B cell (primary cell): ENCODE results near the gene REM2. TPM values are rescaled to one million over a fixed set of nuclear protein-coding genes. Genes with fewer than 3 reads are reported as not detected.

ENCODE experiments used
- ATAC-seq: fragments of 200-7000 bp; cut with Tn5 transposase; one replicate; pipeline ENCODE4 v1.10.0; 2021; ENCODE audit warnings: low read depth, mild to moderate bottlenecking, moderate number of reproducible peaks, moderate library complexity
- CTCF ChIA-PET: fragments of 350-600 bp; sonication (Branson Sonifier 250); formaldehyde crosslinking; loops from one replicate; lab custom pipeline; 2021; ENCODE audit warnings: antibody characterized with exemption, inconsistent platforms; lab: Charles Lee
- POLR2A ChIA-PET: fragments of 350-600 bp; sonication (Branson Sonifier 250); formaldehyde crosslinking; loops from one replicate; lab custom pipeline; 2021; ENCODE audit warnings: antibody characterized with exemption; lab: Charles Lee
- DNase-seq: peaks from one replicate; pipeline ENCODE4 v3.0.0; 2013
- H2AFZ ChIP-seq: 2 replicates; pipeline ENCODE4 v1.6.1; 2012; ENCODE audit warnings: mild to moderate bottlenecking, low read depth, low read length; ENCODE audit not compliant: insufficient read depth, poor library complexity, severe bottlenecking
- H3K27ac ChIP-seq, 2 donors: 1 replicate in 1 of 2; 2 replicates in 1 of 2; pipeline ENCODE4 v1.5.1; 2012 to 2013; ENCODE audit warnings: low read length in 2 of 2, mild to moderate bottlenecking in 2 of 2, moderate library complexity in 1 of 2
- H3K27me3 ChIP-seq, 4 experiments: fragments of 200-600 bp in 1 of 4; sonication (generic) in 1 of 4; replicated peaks in 1 of 4; 1 replicate in 2 of 4; 2 replicates in 2 of 4; pipeline versions ENCODE4 v1.6.1 to v1.7.0; 2013 to 2016; ENCODE audit warnings: low read length in 3 of 4, mild to moderate bottlenecking in 2 of 4, mixed read lengths in 1 of 4, moderate library complexity in 1 of 4; ENCODE audit not compliant: insufficient read depth in 4 of 4, control insufficient read depth in 3 of 4; ENCODE audit errors: control extremely low read depth in 1 of 4
- H3K36me3 ChIP-seq, 2 experiments: replicated peaks in 1 of 2; 1 replicate in 1 of 2; 2 replicates in 1 of 2; pipeline versions ENCODE4 v1.6.1 to v1.7.1; 2013; ENCODE audit warnings: low read length in 1 of 2; ENCODE audit not compliant: insufficient read depth in 2 of 2, control insufficient read depth in 1 of 2; ENCODE audit errors: control extremely low read depth in 1 of 2, extremely low read depth in 1 of 2
- H3K4me1 ChIP-seq, 2 donors: fragments of 200-600 bp in 1 of 2; sonication (generic) in 1 of 2; 1 replicate in 1 of 2; 2 replicates in 1 of 2; pipeline versions ENCODE4 v1.5.1 to v1.6.1; 2013 to 2017; ENCODE audit warnings: low read length in 2 of 2; ENCODE audit not compliant: control insufficient read depth in 2 of 2, insufficient read depth in 2 of 2
- H3K4me2 ChIP-seq: replicated peaks from 2 replicates; pipeline ENCODE3; 2012; ENCODE audit warnings: mild to moderate bottlenecking, low read depth, low read length; ENCODE audit not compliant: poor library complexity, severe bottlenecking
- H3K4me3 ChIP-seq, 5 experiments: fragments of 200-600 bp in 1 of 5; sonication (generic) in 1 of 5; 1 replicate in 3 of 5; 2 replicates in 2 of 5; pipeline versions ENCODE4 v1.5.1 to v1.7.0; 2011 to 2016; ENCODE audit warnings: low read length in 4 of 5, mild to moderate bottlenecking in 4 of 5, low read depth in 2 of 5, control low read depth in 1 of 5, moderate library complexity in 1 of 5; ENCODE audit not compliant: insufficient read depth in 1 of 5; ENCODE audit errors: control extremely low read depth in 1 of 5, extremely low read depth in 1 of 5
- H3K79me2 ChIP-seq: fragments of 200-600 bp; sonication (generic); one replicate; pipeline ENCODE4 v1.6.0; 2016; ENCODE audit warnings: low read length; ENCODE audit not compliant: control insufficient read depth, insufficient read depth
- H3K9ac ChIP-seq: fragments of 200-600 bp; sonication (generic); 2 replicates; pipeline ENCODE4 v1.6.1; 2017; ENCODE audit warnings: mild to moderate bottlenecking, low read length, moderate library complexity
- H3K9me3 ChIP-seq, 3 donors: one replicate each; pipeline versions ENCODE4 v1.6.1 to v1.7.1; 2013; ENCODE audit warnings: low read length in 2 of 3; ENCODE audit not compliant: control insufficient read depth in 2 of 3, insufficient read depth in 1 of 3; ENCODE audit errors: control extremely low read depth in 1 of 3
- H4K20me1 ChIP-seq: 2 replicates; pipeline ENCODE4 v1.6.0; 2012; ENCODE audit warnings: mild to moderate bottlenecking, low read length; ENCODE audit not compliant: insufficient read depth, control insufficient read depth, poor library complexity, severe bottlenecking
- H3K27ac Mint-ChIP-seq: one replicate; pipeline ENCODE4 v1.8.0; 2021; ENCODE audit warnings: mixed read lengths
- H3K27me3 Mint-ChIP-seq: one replicate; pipeline ENCODE4 v1.8.0; 2021; ENCODE audit warnings: mixed read lengths
- H3K4me1 Mint-ChIP-seq: one replicate; pipeline ENCODE4 v1.8.0; 2021; ENCODE audit warnings: mixed read lengths
- H3K4me3 Mint-ChIP-seq: one replicate; pipeline ENCODE4 v1.8.0; 2021; ENCODE audit warnings: mixed read lengths
- H3K9me3 Mint-ChIP-seq: one replicate; pipeline ENCODE4 v1.8.0; 2022; ENCODE audit warnings: mixed read lengths; ENCODE audit not compliant: insufficient read depth
- CTCF ChIP-seq: fragments of 200-600 bp; IDR thresholded peaks from one replicate; pipeline ENCODE4 v1.8.0; 2022; ENCODE audit warnings: antibody characterized with exemption, mild to moderate bottlenecking
- EZH2 ChIP-seq: IDR thresholded peaks from 2 replicates; pipeline ENCODE4 v1.6.1; 2012; ENCODE audit warnings: borderline replicate concordance, low read depth, mild to moderate bottlenecking, moderate library complexity, low read length; ENCODE audit not compliant: insufficient read depth, poor library complexity, severe bottlenecking
- WGBS: methylation state at CpG from one replicate; pipeline ENCODE4 v1.1.5; 2013; ENCODE audit warnings: missing lambda C conversion rate; ENCODE audit not compliant: insufficient coverage; 5-methylcytosine and 5-hydroxymethylcytosine counted together
- intact Hi-C: fragments of 100-400 bp; cut with micrococcal nuclease; formaldehyde crosslinking; loops from one replicate; pipeline ENCODE4 v1.10.0; 2022
- polyA plus RNA-seq: library from polyadenylated mRNA; depleted of rRNA; stranded (reverse); fragments of >200 nt; gene quantifications from 2 replicates; pipeline ENCODE4 v1.2.3, GENCODE V29; 2012
- total RNA-seq, 2 donors: library from RNA; stranded (reverse); fragments of 120-200 nt in 1 of 2; gene quantifications; 1 replicate in 1 of 2; 2 replicates in 1 of 2; pipeline versions ENCODE4 v1.2.3 to v1.2.4, GENCODE V29; 2013 to 2022

Gene REM2
- total and polyA plus RNA-seq, 2 donors (not counting 1 experiment from before 2014, with no cell fraction given), result 5.6 to 12.9 TPM

DNA sequence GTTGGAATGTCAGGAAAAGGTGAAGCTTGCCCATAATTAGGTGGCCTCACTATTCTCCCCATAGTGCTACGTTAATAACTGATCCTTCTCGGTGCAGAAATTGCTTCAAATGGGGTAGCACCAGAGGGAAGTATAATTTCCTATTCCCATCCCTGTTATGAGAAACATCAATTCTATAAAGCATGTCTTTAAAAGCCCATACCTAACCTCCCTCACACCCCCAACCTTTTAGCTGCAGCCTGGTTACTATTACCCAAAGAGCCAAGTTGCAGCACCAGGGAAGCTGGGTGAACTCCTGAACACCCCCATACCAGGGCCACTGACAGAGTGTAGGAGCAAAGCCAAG lies 20.7 kb downstream of the REM2 start:
- DNase-seq (no peak), ATAC-seq (no peak)
- H3K4me1 Mint-ChIP-seq, result peaks cover 5% of the 10 kb centered on the region
- peaks cover 3 to 6% of the 10 kb centered on the region in 2 donors for H3K4me1 ChIP-seq
- H3K27ac ChIP-seq, result no peak overlapping the region
- H4K20me1 ChIP-seq, result peaks cover 13% of the 10 kb centered on the region
- H3K9me3 ChIP-seq, result no peaks in the 10 kb centered on the region
- no peak for TF ChIP-seq EZH2
- no peak overlapping the region for H3K4me3 ChIP-seq
- no peak overlapping the region for H3K4me3 Mint-ChIP-seq
- peaks cover 9 to 82% of the 10 kb centered on the region in 2 experiments for H3K36me3 ChIP-seq
- 100% methylated on average over 1 of the region's 2 CpGs for WGBS
- CTCF ChIA-PET, result interaction anchor here (0.6 to 6.0 kb wide), 8 partner anchors 12 to 332 kb away, joined by 3 to 111 read pairs (median 23); partner anchors contain the start of genes LRP10 and REM2
- intact Hi-C loops, result no loop called here
- POLR2A ChIA-PET, result interaction anchor here (0.6 to 1.2 kb wide), 3 partner anchors 10 to 105 kb away, joined by 3 to 6 read pairs (median 4); no protein-coding TSS in a partner anchor
- no peaks in the 10 kb centered on the region for H3K27me3 Mint-ChIP-seq
- H3K9ac ChIP-seq, result no peak overlapping the region
- H3K79me2 ChIP-seq, result peaks cover 42% of the 10 kb centered on the region
- no peak overlapping the region for H3K27ac Mint-ChIP-seq
- H3K27me3 ChIP-seq, result no peaks in the 10 kb centered on the region
- no peaks in the 10 kb centered on the region for H3K9me3 Mint-ChIP-seq
- H3K4me2 ChIP-seq, result no peak overlapping the region
- no peak overlapping the region for H2AFZ ChIP-seq

DNA sequence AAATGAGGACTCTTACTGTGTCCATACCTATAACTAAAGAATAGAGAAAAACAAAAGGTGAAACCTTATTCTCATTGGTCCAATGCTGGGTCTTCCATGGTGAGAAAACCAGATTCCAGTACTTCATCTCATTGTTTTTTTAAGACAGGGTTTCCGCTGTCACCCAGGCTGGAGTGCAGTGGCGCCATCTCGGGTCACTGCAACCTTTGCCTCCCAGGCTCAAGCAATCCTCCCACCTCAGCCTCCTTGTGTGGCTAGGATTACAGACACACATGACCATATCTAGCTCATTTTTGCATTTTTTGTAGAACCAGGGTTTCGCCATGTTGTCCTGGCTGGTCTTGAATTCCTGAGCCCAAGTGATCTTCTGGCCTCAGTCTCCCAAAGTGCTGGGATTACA lies 22.6 kb downstream of the REM2 start:
- no peaks in the 10 kb centered on the region for H3K4me1 ChIP-seq
- peaks cover 1% of the 10 kb centered on the region for H3K4me1 Mint-ChIP-seq
- no peaks in the 10 kb centered on the region for H3K9me3 Mint-ChIP-seq
- POLR2A ChIA-PET, result no interaction called here
- no peak overlapping the region for H3K4me2 ChIP-seq
- H3K9ac ChIP-seq, result no peak overlapping the region
- intact Hi-C loops, result no loop called here
- ATAC-seq (no peak), DNase-seq (no peak)
- H3K4me3 Mint-ChIP-seq, result no peak overlapping the region
- H3K27ac ChIP-seq, result no peak overlapping the region
- TF ChIP-seq CTCF (no peak), EZH2 (no peak)
- H3K27ac Mint-ChIP-seq, result no peak overlapping the region
- H3K27me3 ChIP-seq, result no peaks in the 10 kb centered on the region
- 93% methylated on average over 4 of the region's 4 CpGs for WGBS
- no peaks in the 10 kb centered on the region for H3K27me3 Mint-ChIP-seq
- no peak overlapping the region for H2AFZ ChIP-seq
- H3K9me3 ChIP-seq, result no peaks in the 10 kb centered on the region
- peaks cover 32% of the 10 kb centered on the region for H4K20me1 ChIP-seq
- CTCF ChIA-PET, result no interaction called here
- H3K79me2 ChIP-seq, result peaks cover 62% of the 10 kb centered on the region
- H3K36me3 ChIP-seq, result peaks cover 10 to 95% of the 10 kb centered on the region in 2 experiments
- H3K4me3 ChIP-seq, result no peak overlapping the region
